Stimulated activated CD8-positive, alpha-beta memory T cell treated with anti-CD3 and anti-CD28 coated beads, Interleukin-7, amount 100 ng/mL, for 4 hours (primary cell): ENCODE results near the gene TTLL8.
A peak's percentile ranks its signal among the peaks of the same experiment; 100 is the strongest.

Experiments
- DNase-seq, 2 donors: peaks; one replicate each; pipeline ENCODE4 v3.0.0-alpha.2; 2020; ENCODE audit warnings: low read depth in 2 of 2

The TTLL8 gene

GRCh38 chr22:50041361-50042065 lies 16.6 kb downstream of the TTLL8 start:
- DNase-seq = no peak

- no peak for DNase-seq
Measured at GRCh38 chr22:50040717-50041116, 17.4 kb downstream of the TTLL8 start.

DNA sequence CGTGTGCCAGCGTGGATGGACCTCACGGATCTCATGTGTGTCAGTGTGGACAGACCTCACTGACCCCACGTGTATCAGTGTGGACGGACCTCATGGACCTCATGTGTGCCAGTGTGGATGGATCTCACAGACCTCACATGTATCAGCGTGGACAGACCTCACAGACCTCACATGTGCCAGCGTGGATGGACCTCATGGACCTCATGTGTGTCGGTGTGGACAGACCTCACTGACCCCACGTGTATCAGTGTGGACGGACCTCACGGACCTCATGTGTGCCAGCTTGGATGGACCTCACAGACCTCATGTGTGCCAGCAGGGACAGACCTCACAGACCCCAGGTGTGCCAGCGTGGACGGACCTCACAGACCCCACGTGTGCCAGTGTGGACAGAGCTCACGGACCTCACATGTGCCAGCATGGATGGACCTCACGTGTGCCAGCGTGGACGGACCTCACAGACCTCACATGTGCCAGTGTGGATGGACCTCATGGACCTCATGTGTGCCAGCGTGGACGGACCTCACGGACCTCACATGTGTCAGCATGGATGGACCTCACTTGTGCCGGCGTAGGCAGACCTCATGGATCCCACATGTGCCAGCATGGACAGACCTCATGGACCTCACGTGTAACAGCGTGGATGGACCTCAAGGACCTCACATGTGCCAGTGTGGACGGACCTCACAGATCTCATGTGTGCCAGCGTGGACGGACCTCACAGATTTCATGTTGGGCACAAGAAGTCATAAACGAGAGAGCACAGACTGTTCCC lies 18.2 kb downstream of the TTLL8 start:
- no peak for DNase-seq

- no peak for DNase-seq
Measured at GRCh38 chr22:50035976-50036724, 21.9 kb downstream of the TTLL8 start.

DNA sequence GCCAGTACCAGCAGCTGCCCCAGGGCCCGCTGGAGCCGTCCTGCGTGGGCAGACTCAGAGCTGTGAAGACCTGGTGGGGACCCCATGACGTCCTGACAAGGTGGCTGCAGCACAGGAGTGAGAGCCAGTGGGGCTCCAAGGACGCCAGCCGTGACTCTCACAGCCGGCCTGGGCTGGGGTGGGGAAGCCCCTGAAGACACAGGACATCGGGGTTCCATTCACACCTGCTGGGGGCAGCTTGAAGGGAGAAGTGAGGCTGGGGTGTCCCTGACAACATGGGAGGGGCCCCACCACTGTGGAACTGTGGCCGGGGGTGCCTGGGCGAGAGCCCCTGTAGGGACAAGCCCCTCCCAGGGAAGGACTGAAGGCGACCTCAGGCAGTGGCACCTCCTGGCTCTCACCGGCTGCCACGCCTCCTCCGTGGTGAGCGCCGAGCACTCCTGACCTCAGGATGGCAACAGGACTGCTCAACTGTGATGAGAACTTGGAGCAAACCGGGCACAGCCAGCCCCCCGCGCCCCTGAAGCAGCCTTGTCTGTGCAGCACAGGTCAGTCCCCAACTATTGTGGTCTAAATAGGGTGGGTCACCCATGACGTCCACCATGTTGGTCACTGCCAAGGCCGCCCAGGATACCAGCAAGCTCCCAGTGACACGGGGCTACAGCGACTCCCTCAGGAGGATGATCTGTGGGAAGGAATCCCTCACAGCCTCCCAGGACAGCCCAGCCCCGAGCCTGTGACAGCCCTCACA lies 22.8 kb downstream of the TTLL8 start:
- DNase-seq = no peak

DNA sequence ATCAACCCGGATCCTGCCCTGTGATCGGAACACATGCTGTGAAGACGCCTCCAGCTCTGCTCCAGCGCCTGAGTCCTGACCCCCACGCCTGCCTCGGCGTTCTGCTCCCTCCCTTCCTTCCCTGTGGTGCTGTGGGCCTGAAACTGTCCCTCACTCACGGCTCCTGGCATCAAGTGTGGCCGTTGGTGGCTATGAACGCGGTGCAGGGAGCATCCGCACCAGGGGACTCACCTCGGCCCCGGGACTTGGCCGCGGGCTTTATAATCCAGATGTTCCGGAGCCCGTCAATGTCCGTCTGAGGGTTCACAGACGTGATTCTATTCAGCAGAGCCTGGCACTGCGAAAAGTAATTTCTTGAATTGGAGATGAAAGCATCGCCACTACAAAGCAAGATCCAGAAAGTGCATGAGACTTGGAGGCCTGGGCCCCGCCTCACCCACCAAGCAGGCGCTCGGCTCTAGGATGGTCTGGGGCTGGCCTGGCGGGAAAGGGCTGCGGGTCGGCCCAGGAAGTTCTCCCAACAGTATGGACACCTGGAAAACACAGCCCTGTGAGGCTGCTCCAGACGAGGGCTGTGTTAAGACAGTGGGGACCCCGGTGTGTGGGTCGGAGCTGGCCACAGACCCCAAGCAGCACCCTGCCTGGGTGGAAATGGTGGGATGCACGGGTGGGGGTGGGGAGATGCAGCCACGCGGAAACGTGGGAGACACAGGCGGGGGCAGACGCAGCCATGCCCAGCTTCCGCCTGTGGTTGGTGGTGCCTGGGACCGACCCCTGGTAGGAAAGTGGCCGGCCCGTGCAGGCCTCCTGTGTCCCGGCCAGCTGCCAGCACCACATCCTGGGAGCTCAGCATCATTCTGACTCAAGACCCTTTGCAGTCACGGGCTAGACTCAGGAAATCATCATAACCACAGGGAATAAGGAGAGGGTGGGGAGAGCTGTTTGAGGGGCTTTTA lies 23.7 kb downstream of the TTLL8 start:
- DNase-seq = no peak

DNA sequence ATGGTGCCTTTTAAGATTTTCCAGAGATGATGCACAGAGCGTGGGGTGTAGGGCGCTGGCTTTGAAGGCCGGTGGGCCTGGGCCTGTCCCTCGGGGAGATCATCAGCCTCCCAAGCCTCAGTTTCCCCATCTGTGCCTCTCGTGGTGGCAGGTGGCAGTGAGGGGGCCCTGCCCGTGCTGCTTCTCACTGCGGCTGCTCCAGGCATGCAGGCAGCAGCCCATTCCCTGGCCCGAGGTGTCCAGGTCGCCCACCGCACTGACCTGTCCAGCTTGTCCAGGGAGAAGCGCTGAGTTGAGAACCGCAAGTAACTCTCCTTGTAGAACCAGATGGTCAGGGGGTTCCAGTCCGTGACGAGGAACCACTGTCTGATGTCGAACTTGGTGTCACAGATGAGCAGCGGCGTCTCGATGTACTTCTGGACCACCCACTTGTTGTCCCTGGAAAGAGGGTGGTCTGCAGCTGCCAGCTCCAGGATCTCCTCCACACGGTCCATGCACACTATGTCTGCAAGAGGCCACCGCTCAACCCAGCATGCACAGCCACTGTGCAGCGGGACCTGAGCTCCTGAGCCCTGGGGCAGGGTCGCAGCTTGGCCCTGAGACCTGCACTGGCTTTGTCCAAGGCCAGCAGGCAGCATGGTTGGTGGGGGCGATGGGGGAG lies 25.0 kb downstream of the TTLL8 start:
- no peak for DNase-seq

DNA sequence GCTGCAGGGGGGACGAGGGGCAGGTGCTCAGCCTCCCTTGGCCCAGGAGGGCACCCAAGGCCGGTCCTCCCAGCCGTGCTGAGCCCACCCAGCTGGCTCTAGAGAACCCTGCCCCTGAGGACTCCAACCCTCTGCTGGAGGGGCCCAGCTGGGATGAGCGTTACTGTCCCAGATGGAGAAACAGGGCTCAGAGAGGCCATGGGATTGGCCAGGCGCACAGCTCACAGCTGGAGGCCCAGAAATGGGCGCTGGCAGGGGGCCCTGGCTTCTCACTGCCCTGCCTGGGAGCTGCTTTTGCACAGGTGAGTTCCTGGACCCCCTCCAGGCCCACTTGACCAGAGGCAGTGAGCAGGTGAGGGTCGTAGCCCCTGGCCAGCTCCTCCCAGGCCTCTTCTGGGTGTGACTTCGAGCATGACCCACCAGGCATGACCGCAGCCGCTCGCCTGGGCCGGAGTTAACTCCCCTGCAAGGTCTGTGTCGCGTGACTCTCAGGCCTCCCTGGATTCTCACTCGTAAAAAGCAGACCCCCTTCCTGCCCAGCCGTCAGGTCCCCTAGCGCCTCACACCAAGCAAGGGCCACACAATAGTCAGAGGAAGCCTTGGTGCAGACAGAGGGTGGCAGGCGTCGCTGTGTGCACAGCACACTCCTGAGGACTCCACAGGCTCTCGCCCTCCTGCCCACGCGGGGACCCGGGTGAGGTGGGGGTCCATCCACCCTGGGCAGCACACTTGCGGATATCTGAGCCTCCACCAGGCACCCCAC lies 25.8 kb downstream of the TTLL8 start:
- no peak for DNase-seq

DNA sequence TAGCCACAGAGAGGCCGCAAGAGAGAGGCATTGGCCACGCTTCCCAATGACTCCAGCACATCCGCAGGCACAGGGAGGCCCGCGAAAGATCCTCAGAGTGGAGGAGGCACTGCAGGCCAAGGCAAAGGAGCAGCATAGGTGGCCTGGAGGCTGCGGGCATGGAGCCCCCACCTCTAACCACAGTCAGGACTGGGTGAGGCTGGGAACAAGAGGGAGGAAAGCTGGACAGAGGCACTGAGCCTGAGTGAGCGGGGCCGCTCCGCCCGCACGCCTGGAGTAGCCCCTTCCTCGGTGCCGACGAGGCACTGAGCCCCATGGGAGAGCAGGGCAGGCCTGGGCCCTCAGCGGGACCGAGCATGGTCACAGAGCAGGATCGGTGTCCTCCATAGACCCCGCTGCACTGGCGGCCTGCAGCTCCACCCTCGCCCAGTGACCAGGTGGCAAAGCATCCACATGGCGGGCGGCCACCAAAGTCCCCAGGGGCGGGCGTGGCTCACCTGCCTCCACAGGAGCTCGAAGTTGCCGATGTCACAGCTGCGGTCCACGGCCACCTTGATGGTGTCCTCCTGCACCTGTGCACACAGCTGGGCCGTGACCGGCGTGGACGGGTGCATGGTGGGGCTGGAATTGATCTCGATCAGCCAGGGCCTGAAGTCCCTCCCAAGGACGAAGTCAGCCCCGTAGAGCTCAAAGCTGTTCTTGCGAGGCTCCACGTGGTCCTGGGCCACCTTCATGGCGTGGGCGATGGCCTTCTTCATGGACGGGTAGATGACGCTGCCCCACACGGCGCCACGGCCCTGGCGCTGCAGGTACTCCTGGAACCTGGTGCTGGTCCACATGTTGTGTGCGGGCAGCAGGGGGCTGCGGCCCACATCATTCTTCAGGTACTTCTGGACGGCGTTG lies 26.7 kb downstream of the TTLL8 start:
- no peak for DNase-seq

GRCh38 chr22:50030297-50031188 lies 27.6 kb downstream of the TTLL8 start:
- DNase-seq = peak; percentile 67 to 74

GRCh38 chr22:50027639-50028537 lies 30.2 kb downstream of the TTLL8 start:
- DNase-seq = peak; percentile 45 to 67

- DNase-seq = no peak
Measured at GRCh38 chr22:50025993-50026392, 32.1 kb downstream of the TTLL8 start.

GRCh38 chr22:50022171-50022819 lies 35.8 kb downstream of the TTLL8 start:
- DNase-seq = no peak

DNA sequence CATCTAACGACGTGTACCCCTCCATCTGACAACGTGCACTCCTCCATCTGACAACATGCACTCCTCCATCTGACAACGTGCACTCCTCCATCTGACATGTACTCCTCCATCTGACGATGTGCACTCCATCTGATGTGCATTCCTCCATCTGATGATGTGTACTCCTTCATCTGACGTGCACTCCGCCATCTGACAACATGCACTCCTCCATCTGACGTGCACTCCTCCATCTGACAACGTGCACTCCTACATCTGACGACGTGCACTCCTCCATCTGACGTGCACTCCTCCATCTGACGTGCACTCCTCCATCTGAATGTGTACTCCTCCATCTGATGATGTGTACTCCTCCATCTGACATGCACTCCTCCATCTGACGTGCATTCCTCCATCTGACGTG lies 37.5 kb downstream of the TTLL8 start:
- DNase-seq = no peak

- no peak for DNase-seq
Measured at GRCh38 chr22:50019316-50019715, 38.8 kb downstream of the TTLL8 start.
